HepG2 (cell line): ENCODE results near the gene SIRT5. TPM values are rescaled to one million over a fixed set of nuclear protein-coding genes. Genes with fewer than 3 reads are reported as not detected.

Source experiments
- ATAC-seq: fragments of 200-7000 bp; cut with Tn5 transposase; 3 replicates; pipeline ENCODE4 v1.9.1; 2020; ENCODE audit warnings: mild to moderate bottlenecking, moderate library complexity
- BruUV-seq: library from RNA; stranded (reverse); fragments of 400-500 nt; replicated peaks from 2 replicates; lab custom pipeline; 2021; lab: Mats Ljungman, UMichigan
- CTCF ChIA-PET: fragments of 300-600 bp; formaldehyde crosslinking; extraction: SDS; loops from one replicate; lab custom pipeline; 2021; ENCODE audit warnings: low total read pairs, inconsistent platforms, low intra/inter-chr PET ratio; lab: Yijun Ruan, JAX
- POLR2A ChIA-PET: fragments of 350-600 bp; sonication (Branson Sonifier 250); formaldehyde crosslinking; loops from one replicate; lab custom pipeline; 2020; ENCODE audit warnings: antibody characterized with exemption, inconsistent platforms; lab: Yijun Ruan, JAX
- DNase-seq: peaks from one replicate; pipeline ENCODE4 v3.0.0-alpha.2; 2015; ENCODE audit warnings: low spot score
- FAIRE-seq: peaks from 3 replicates; lab custom pipeline; 2011; peaks lifted over from hg19 to GRCh38; lab: Jason Lieb, UNC
- H2AFZ ChIP-seq: one replicate; pipeline ENCODE4 v1.6.1; 2011; ENCODE audit warnings: low read length, inconsistent platforms
- H3K27ac ChIP-seq: fragments of 300-600 bp; 3 replicates; pipeline ENCODE4 v1.8.0; 2011; ENCODE audit warnings: mixed run types, mild to moderate bottlenecking, mixed read lengths, low read length, inconsistent platforms; ENCODE audit not compliant: insufficient read depth; ENCODE audit errors: extremely low read length
- H3K27me3 ChIP-seq, 2 experiments: fragments of 200-600 bp in 1 of 2; 2 replicates in 1 of 2; 3 replicates in 1 of 2; pipeline versions ENCODE4 v1.6.0 to v1.8.0; 2011; ENCODE audit warnings: low read length in 2 of 2, mild to moderate bottlenecking in 2 of 2, moderate library complexity in 2 of 2, inconsistent platforms in 1 of 2; ENCODE audit not compliant: insufficient read depth in 2 of 2, control insufficient read depth in 1 of 2
- H3K36me3 ChIP-seq, 2 experiments: fragments of 200-600 bp in 1 of 2; replicated peaks in 1 of 2; 2 replicates in 1 of 2; 3 replicates in 1 of 2; pipeline versions ENCODE4 v1.5.1 to v1.8.0; 2011; ENCODE audit warnings: low read length in 2 of 2, inconsistent platforms in 1 of 2; ENCODE audit not compliant: insufficient read depth in 2 of 2, control insufficient read depth in 1 of 2
- H3K4me1 ChIP-seq: 2 replicates; pipeline ENCODE4 v1.5.1; 2012; ENCODE audit warnings: low read length, inconsistent platforms; ENCODE audit not compliant: insufficient read depth
- H3K4me2 ChIP-seq: 2 replicates; pipeline ENCODE4 v1.6.0; 2011; ENCODE audit warnings: low read depth, low read length, inconsistent platforms
- H3K4me3 ChIP-seq, 3 experiments: fragments of 200-600 bp in 1 of 3; sonication (generic), shearing (Covaris generic) in 1 of 3; replicated peaks in 1 of 3; 2 replicates each; pipeline ENCODE4 v1.5.1; 2011 to 2016; ENCODE audit warnings: low read length in 3 of 3, inconsistent platforms in 2 of 3, low read depth in 2 of 3, mild to moderate bottlenecking in 2 of 3, control low read depth in 1 of 3, mixed read lengths in 1 of 3; ENCODE audit not compliant: insufficient read depth in 1 of 3
- H3K79me2 ChIP-seq: one replicate; pipeline ENCODE4 v1.6.1; 2011; ENCODE audit warnings: low read length, inconsistent platforms; ENCODE audit not compliant: insufficient read depth
- H3K9ac ChIP-seq: 2 replicates; pipeline ENCODE4 v1.6.0; 2011; ENCODE audit warnings: mild to moderate bottlenecking, low read depth, low read length, inconsistent platforms; ENCODE audit not compliant: insufficient read depth
- H3K9me3 ChIP-seq: 2 replicates; pipeline ENCODE4 v1.5.1; 2012; ENCODE audit warnings: mild to moderate bottlenecking, low read length
- H4K20me1 ChIP-seq: 2 replicates; pipeline ENCODE4 v1.6.0; 2011; ENCODE audit warnings: inconsistent platforms, mild to moderate bottlenecking, low read length, moderate library complexity; ENCODE audit not compliant: insufficient read depth
- CREB1 ChIP-seq, 2 experiments: fragments of 450-650 bp in 1 of 2; IDR thresholded peaks; 2 replicates each; pipeline ENCODE4 v1.6.1; 2016 to 2017; ENCODE audit warnings: control low read depth in 1 of 2, mild to moderate bottlenecking in 1 of 2, missing compliant biosample characterization in 1 of 2, missing genetic modification characterization in 1 of 2
- HNRNPK ChIP-seq: fragments of 200-400 bp; formaldehyde crosslinking; IDR thresholded peaks from 2 replicates; pipeline ENCODE4 v1.6.1; 2018; ENCODE audit warnings: low read length, low read depth, moderate library complexity, mild to moderate bottlenecking; ENCODE audit not compliant: poor library complexity, severe bottlenecking
- NR2F1 ChIP-seq, 2 experiments: fragments of 450-650 bp in 1 of 2; formaldehyde crosslinking in 1 of 2; IDR thresholded peaks; 2 replicates each; pipeline versions ENCODE4 v1.5.0 to v1.6.1; 2016 to 2020; ENCODE audit warnings: mild to moderate bottlenecking in 1 of 2, missing compliant biosample characterization in 1 of 2, missing genetic modification reagents in 1 of 2, moderate library complexity in 1 of 2
- SP4 ChIP-seq: sonication (generic); formaldehyde crosslinking; IDR thresholded peaks from 2 replicates; pipeline ENCODE4 v1.8.1; 2023; ENCODE audit warnings: mild to moderate bottlenecking, missing genetic modification reagents
- TSC22D2 ChIP-seq: sonication (generic); formaldehyde crosslinking; IDR thresholded peaks from 2 replicates; pipeline ENCODE4 v1.5.1; 2020; ENCODE audit warnings: missing genetic modification reagents, mild to moderate bottlenecking, borderline replicate concordance
- ZC3H4 ChIP-seq: sonication (generic); formaldehyde crosslinking; IDR thresholded peaks from 2 replicates; pipeline ENCODE4 v1.4.0; 2020; ENCODE audit warnings: missing genetic modification reagents, borderline replicate concordance
- WGBS: methylation state at CpG from one replicate; pipeline ENCODE4 v1.1.6; 2017; ENCODE audit warnings: low lambda C conversion rate; 5-methylcytosine and 5-hydroxymethylcytosine counted together
- in situ Hi-C: cut with HindIII; loops from 2 replicates; pipeline ENCODE4 v1.10.0; 2017; ENCODE audit warnings: low pct_unique_long_range_greater_than_20kb; ENCODE audit not compliant: extremely low pct_ligation_motif_present
- intact Hi-C: fragments of 100-400 bp; cut with micrococcal nuclease; formaldehyde crosslinking; loops from one replicate; pipeline ENCODE4 v1.10.0; 2022; ENCODE audit not compliant: unreplicated experiment
- polyA plus RNA-seq, 8 experiments: library from polyadenylated mRNA; depleted of rRNA in 3 of 8; stranded (reverse) in 7 of 8; unstranded in 1 of 8; fragments of >200 nt; fragmentation: Illumina TruSeq in 4 of 8; extraction: Trizol in 4 of 8; gene quantifications; 2 replicates each; pipeline versions ENCODE4 v1.2.1 to v1.2.3, GENCODE V29; 2011 to 2016; ENCODE audit warnings: low read depth in 4 of 8, missing spikeins in 1 of 8, mixed read lengths in 1 of 8; ENCODE audit not compliant: insufficient read depth in 1 of 8
- total RNA-seq, 5 experiments: library from RNA; depleted of rRNA; stranded (reverse); fragments of >200 nt; fragmentation: Illumina TruSeq; extraction: Trizol; gene quantifications; 2 replicates each; pipeline ENCODE4 v1.2.3, GENCODE V29; 2016; ENCODE audit warnings: low read depth in 1 of 5
- TF ChIP-seq, protein P1 (sequence below): sonication (generic); formaldehyde crosslinking; IDR thresholded peaks from 2 replicates; pipeline ENCODE4 v1.5.0; 2020; ENCODE audit warnings: mild to moderate bottlenecking, missing genetic modification reagents
- TF ChIP-seq, protein P2 (sequence below): sonication (generic); formaldehyde crosslinking; IDR thresholded peaks from 2 replicates; pipeline ENCODE4 v1.4.0; 2020; ENCODE audit warnings: mild to moderate bottlenecking, missing genetic modification reagents

Gene SIRT5
- total and polyA plus RNA-seq, 2 of the 13 experiments (the other 11 are each of a cell fraction or from before 2014, with no cell fraction given): 14.1 to 16.6 TPM

DNA sequence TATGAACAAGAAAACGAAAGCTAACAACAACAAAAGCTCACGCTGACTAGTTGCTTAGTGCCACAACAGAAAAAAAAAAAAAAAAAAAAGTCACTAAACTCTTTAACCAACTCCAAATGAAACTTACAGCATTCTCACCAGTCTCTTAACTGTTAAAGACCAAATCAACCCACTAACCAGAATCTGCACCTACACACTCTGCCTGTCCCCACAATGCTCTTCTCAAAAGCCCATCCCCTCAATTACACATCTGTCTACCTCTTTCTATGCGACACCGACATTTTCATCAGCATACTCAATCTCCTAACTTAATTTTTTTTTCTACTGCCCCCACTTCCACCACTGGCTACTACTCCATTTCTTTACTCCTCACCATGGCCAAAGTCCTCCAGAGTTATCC is 75.0 kb downstream of the SIRT5 start:
- no peaks in the 10 kb centered on the region for H3K4me1 ChIP-seq
- DNase-seq (no peak), ATAC-seq (no peak), FAIRE-seq (no peak)
- 98% methylated on average over 4 of the region's 4 CpGs for WGBS
- H3K4me2 ChIP-seq: no peak overlapping the region
- H4K20me1 ChIP-seq: no peaks in the 10 kb centered on the region
- no peak overlapping the region for H2AFZ ChIP-seq
- H3K9me3 ChIP-seq: no peaks in the 10 kb centered on the region
- BruUV-seq: no TSS peak
- ChIA-PET POLR2A (interaction anchor here (1.0 kb wide), 2 partner anchors 60 to 75 kb away, joined by 3 read pairs; partner anchors contain the start of gene SIRT5), CTCF (no interaction called here)
- no peaks in the 10 kb centered on the region for H3K27me3 ChIP-seq
- no peak overlapping the region for H3K9ac ChIP-seq
- no peak overlapping the region for H3K27ac ChIP-seq
- H3K36me3 ChIP-seq: peaks cover 0 to 30% of the 10 kb centered on the region in 2 experiments; a peak in 3 of 5 replicates
- intact Hi-C loops (no loop called here), in situ Hi-C loops (no loop called here)
- no peak overlapping the region for H3K4me3 ChIP-seq
- H3K79me2 ChIP-seq: no peaks in the 10 kb centered on the region
- TF ChIP-seq HNRNPK (no peak), TSC22D2 (CRISPR knock-in tag) (no peak), ZC3H4 (CRISPR knock-in tag) (no peak), SP4 (CRISPR knock-in tag) (no peak), NR2F1 (CRISPR knock-in tag; IDR thresholded peaks at IDR 0.05) (no peak), CREB1 (IDR thresholded peaks at IDR 0.05) (no peak), CREB1 (CRISPR knock-in tag; IDR thresholded peaks at IDR 0.05) (no peak)
- TF ChIP-seq, protein P1, sequence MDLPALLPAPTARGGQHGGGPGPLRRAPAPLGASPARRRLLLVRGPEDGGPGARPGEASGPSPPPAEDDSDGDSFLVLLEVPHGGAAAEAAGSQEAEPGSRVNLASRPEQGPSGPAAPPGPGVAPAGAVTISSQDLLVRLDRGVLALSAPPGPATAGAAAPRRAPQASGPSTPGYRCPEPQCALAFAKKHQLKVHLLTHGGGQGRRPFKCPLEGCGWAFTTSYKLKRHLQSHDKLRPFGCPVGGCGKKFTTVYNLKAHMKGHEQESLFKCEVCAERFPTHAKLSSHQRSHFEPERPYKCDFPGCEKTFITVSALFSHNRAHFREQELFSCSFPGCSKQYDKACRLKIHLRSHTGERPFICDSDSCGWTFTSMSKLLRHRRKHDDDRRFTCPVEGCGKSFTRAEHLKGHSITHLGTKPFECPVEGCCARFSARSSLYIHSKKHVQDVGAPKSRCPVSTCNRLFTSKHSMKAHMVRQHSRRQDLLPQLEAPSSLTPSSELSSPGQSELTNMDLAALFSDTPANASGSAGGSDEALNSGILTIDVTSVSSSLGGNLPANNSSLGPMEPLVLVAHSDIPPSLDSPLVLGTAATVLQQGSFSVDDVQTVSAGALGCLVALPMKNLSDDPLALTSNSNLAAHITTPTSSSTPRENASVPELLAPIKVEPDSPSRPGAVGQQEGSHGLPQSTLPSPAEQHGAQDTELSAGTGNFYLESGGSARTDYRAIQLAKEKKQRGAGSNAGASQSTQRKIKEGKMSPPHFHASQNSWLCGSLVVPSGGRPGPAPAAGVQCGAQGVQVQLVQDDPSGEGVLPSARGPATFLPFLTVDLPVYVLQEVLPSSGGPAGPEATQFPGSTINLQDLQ (CRISPR knock-in tag): no peak
- TF ChIP-seq, protein P2, sequence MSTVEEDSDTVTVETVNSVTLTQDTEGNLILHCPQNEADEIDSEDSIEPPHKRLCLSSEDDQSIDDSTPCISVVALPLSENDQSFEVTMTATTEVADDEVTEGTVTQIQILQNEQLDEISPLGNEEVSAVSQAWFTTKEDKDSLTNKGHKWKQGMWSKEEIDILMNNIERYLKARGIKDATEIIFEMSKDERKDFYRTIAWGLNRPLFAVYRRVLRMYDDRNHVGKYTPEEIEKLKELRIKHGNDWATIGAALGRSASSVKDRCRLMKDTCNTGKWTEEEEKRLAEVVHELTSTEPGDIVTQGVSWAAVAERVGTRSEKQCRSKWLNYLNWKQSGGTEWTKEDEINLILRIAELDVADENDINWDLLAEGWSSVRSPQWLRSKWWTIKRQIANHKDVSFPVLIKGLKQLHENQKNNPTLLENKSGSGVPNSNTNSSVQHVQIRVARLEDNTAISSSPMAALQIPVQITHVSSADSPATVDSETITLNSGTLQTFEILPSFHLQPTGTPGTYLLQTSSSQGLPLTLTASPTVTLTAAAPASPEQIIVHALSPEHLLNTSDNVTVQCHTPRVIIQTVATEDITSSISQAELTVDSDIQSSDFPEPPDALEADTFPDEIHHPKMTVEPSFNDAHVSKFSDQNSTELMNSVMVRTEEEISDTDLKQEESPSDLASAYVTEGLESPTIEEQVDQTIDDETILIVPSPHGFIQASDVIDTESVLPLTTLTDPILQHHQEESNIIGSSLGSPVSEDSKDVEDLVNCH: no peak
- TF ChIP-seq, all 625 proteins: peak for 0
